SH-SY5Y (cell line): ENCODE measurements around the gene OPCML.

Source experiments
- GATA2 ChIP-seq: IDR thresholded peaks from 2 replicates; pipeline ENCODE4 v1.6.1; 2011; ENCODE audit warnings: mild to moderate bottlenecking, low read depth, low read length
- GATA3 ChIP-seq: IDR thresholded peaks from 2 replicates; pipeline ENCODE4 v1.6.1; 2011; ENCODE audit warnings: low read depth, mild to moderate bottlenecking, low read length, moderate library complexity

DNA sequence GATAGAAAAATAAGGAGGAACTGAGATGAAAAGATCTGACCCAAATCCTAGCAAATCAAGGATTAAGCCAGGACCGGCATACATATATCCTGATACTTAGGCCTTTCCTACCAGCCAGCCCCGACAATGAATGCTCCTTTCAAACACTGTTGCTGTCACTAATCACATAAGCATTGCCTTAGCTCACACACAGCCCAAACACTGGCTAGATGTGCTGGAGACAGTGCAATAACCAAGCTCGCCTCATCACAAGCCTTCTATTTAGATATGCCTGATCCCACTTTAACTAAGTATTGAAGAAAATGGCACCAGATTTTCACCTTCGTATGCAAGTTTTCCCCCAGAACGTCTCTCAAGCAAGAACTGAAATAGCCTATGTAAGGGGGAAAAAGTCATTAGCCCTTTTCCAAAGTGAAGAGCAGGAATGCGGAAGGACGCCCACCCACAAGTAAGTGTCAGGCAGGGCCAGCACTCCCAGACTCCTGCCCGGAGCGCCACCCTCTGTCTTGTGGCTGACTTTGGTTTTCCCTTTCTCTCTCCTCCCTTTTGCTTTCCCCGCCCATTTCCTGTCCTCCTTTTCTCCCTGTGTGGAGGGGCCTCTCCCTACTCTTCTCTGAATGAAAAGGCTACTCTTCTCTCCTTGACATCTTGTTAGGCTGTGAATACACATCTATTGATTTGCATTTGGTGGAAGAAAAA, 8.9 kb upstream of the OPCML start:
- TF ChIP-seq GATA3 (no peak), GATA2 (no peak)
